SU-DHL-6 (cell line): ENCODE results near the gene BUD13.

Source experiments
- CTCF ChIP-seq: fragments of 200-600 bp; sonication (generic); IDR thresholded peaks from one replicate; pipeline ENCODE4 v1.5.1; 2017; ENCODE audit warnings: antibody characterized with exemption, mild to moderate bottlenecking, low read length, moderate library complexity; ENCODE audit not compliant: insufficient read depth, poor library complexity, severe bottlenecking
- EZH2phosphoT487 ChIP-seq: fragments of 200-600 bp; sonication (generic), shearing (Covaris generic); conservative IDR thresholded peaks from 2 replicates; pipeline ENCODE4 v1.6.1; 2018; ENCODE audit warnings: mild to moderate bottlenecking, antibody characterized with exemption, low read length, moderate library complexity, mixed read lengths

- no peak for TF ChIP-seq CTCF
- TF ChIP-seq EZH2phosphoT487, result no peak
Measured at GRCh38 chr11:116710762-116711161, 62.0 kb downstream of the BUD13 start.
